ENCODE measurements around the gene FAM170A.

The FAM170A gene, protein sequence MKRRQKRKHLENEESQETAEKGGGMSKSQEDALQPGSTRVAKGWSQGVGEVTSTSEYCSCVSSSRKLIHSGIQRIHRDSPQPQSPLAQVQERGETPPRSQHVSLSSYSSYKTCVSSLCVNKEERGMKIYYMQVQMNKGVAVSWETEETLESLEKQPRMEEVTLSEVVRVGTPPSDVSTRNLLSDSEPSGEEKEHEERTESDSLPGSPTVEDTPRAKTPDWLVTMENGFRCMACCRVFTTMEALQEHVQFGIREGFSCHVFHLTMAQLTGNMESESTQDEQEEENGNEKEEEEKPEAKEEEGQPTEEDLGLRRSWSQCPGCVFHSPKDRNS

DNA sequence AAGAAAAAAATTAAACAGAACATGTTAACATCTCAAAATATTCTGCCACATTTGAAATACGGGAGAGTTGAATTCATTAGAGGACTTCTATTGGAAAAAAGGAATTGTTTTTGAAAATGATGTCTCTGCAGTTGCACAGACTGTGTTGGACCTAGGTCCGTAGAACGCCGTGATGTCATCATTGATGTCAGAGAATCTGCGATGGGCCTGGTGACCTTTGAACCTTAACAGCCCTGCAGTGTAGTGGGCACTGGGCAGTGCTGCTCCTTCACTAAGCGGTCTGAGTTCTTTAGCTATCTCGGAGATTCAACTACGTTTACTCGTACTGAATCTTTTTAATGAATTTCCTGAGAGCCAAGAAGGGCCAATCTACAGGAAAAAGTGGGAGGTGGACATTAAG, at the start of gene FAM170A:
TSS of gene FAM170A (plus strand) at position 220 of the 400 bp plus-strand sequence. CDS start 211 bp downstream, outside the sequence.
- Histone ChIP-seq H3K36me3 (no peaks in the 10 kb centered on the region), H3K27ac (no peak within 1 kb of the TSS), H3K4me1 (ENCODE audit: control insufficient read depth in 1 of 2, insufficient read depth in 1 of 2, low read depth in 1 of 2, low read length in 1 of 2) (no peaks in the 10 kb centered on the region), H3K9me3 (no peaks in the 10 kb centered on the region), H3K27me3 (no peaks in the 10 kb centered on the region), H3K4me3 (ENCODE audit: low read depth in 1 of 2, low read length in 1 of 2) (no peak within 1 kb of the TSS)
- TF ChIP-seq, protein P1, sequence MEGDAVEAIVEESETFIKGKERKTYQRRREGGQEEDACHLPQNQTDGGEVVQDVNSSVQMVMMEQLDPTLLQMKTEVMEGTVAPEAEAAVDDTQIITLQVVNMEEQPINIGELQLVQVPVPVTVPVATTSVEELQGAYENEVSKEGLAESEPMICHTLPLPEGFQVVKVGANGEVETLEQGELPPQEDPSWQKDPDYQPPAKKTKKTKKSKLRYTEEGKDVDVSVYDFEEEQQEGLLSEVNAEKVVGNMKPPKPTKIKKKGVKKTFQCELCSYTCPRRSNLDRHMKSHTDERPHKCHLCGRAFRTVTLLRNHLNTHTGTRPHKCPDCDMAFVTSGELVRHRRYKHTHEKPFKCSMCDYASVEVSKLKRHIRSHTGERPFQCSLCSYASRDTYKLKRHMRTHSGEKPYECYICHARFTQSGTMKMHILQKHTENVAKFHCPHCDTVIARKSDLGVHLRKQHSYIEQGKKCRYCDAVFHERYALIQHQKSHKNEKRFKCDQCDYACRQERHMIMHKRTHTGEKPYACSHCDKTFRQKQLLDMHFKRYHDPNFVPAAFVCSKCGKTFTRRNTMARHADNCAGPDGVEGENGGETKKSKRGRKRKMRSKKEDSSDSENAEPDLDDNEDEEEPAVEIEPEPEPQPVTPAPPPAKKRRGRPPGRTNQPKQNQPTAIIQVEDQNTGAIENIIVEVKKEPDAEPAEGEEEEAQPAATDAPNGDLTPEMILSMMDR (IDR thresholded peaks at IDR 0.05) = no peak

DNA sequence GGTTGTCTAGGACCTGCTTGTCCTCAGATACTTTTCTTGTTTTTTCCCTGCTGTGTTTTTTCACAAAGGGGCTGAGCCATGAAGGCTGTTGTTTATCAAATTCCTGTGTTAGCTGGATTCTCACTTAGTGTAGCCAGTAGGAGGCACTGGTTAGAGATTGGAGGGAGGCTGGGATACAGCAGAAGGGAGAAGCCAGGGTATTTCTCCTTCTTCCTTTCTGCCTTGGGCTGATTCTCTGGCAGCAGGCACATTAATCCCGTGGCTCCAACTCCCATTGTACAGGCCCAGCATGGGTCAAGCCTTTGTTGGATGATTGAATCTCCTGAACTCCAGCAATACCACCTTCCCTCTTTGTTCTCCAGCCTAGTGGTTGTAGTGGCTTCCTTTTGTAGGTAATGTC, 46.4 kb upstream of the FAM170A start:
- Histone ChIP-seq H3K36me3 (no peaks in the 10 kb centered on the region), H3K27ac (no peak overlapping the region), H3K4me1 (ENCODE audit: control insufficient read depth in 1 of 2, insufficient read depth in 1 of 2, low read depth in 1 of 2, low read length in 1 of 2) (no peaks in the 10 kb centered on the region), H3K4me3 (ENCODE audit: low read depth in 1 of 2, low read length in 1 of 2) (no peak overlapping the region), H3K27me3 (no peaks in the 10 kb centered on the region), H3K9me3 (no peaks in the 10 kb centered on the region)
- TF ChIP-seq, protein P1 (IDR thresholded peaks at IDR 0.05) = no peak

DNA sequence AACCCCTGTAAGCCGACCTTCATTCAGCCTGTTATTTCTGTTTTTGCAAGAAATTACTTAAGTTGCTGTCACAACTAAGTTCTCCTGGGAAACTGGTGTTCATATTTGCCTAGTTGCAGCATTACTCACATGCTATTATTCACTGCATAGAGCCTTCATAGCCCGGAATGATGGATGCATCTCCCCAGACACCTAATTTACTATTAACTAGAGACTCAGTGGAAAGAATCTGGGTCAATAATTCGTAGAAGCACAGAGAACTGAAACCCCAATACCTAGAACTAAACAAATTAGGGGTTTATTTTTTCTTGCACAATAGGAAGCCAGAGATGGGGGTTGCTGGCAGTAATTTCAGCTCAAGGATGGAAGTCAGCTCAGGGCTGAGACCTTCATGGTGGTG, 45.7 kb upstream of the FAM170A start:
- Histone ChIP-seq H3K36me3 (no peaks in the 10 kb centered on the region), H3K27me3 (no peaks in the 10 kb centered on the region), H3K27ac (no peak overlapping the region), H3K4me1 (ENCODE audit: control insufficient read depth in 1 of 2, insufficient read depth in 1 of 2, low read depth in 1 of 2, low read length in 1 of 2) (no peaks in the 10 kb centered on the region), H3K9me3 (no peaks in the 10 kb centered on the region), H3K4me3 (ENCODE audit: low read depth in 1 of 2, low read length in 1 of 2) (no peak overlapping the region)
- TF ChIP-seq, protein P1 (IDR thresholded peaks at IDR 0.05) = no peak

DNA sequence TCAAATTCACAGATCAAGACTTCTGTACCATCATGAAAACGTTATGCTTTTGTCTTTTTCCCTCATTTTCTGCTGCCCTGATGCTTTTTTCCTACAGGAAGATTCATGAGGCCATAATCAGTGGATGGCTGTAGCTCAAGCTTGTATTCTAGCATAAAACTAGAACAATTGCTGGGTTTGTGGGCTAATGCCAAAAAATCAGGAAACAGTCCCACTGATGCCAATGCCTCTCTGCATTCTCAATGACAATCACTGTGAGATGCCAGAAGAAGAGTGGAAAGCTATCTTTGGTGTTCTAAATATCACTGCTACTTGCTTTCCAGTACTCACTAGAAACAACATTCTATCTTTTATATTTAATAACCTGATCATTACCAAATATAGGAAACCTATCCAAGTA, 33.3 kb upstream of the FAM170A start:
- H3K9me3 ChIP-seq = no peaks in the 10 kb centered on the region
- no peak overlapping the region for H3K4me3 ChIP-seq (ENCODE audit: low read depth in 1 of 2, low read length in 1 of 2)
- H3K36me3 ChIP-seq = no peaks in the 10 kb centered on the region
- TF ChIP-seq, protein P1 (IDR thresholded peaks at IDR 0.05) = no peak
- no peaks in the 10 kb centered on the region for H3K4me1 ChIP-seq (ENCODE audit: control insufficient read depth in 1 of 2, insufficient read depth in 1 of 2, low read depth in 1 of 2, low read length in 1 of 2)
- no peak overlapping the region for H3K27ac ChIP-seq
- no peaks in the 10 kb centered on the region for H3K27me3 ChIP-seq

DNA sequence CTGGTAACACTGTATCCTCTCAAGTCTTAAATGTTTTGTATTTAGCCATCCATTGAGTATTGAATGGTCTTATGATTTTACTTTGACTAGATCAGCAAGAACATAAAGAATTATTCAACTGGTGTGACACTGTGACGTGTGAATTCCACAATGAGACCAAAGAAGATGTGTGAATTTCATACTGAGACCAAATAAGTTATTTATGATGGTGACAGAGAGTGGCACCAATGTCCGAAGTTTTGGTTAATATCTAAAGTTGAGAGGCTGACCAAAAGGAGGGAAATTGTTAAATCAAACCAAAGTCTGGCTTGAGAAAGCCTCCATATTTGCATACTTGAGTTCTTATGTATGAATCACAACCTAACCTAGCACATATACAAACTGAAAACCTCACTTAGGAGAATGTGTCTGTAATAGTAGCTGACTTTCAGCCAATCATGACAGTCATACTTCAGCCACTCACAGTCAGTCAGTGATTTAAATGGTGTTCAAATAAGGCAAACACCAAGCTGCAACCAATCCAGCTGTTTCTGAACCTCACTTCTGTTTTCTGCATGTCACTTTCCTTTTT, 31.5 kb upstream of the FAM170A start:
- TF ChIP-seq, protein P1 (IDR thresholded peaks at IDR 0.05) = no peak
- H3K4me1 ChIP-seq (ENCODE audit: control insufficient read depth in 1 of 2, insufficient read depth in 1 of 2, low read depth in 1 of 2, low read length in 1 of 2) = no peaks in the 10 kb centered on the region
- no peak overlapping the region for H3K27ac ChIP-seq
- H3K9me3 ChIP-seq = no peaks in the 10 kb centered on the region
- H3K27me3 ChIP-seq = no peaks in the 10 kb centered on the region
- no peak overlapping the region for H3K4me3 ChIP-seq (ENCODE audit: low read depth in 1 of 2, low read length in 1 of 2)
- H3K36me3 ChIP-seq = no peaks in the 10 kb centered on the region

Measured in neutrophil (primary cell).